HL-60 (cell line): ENCODE measurements around the gene ZNF382.
"Not testable (repeated sequence)": the region's sequence is repeated elsewhere in the genome, so short reads cannot be mapped to it uniquely, and the experiment has no call there.

Experiments
- DNase-seq, 2 experiments: peaks; one replicate each; pipeline ENCODE4 v3.0.0-alpha.2; 2010 to 2020; ENCODE audit warnings: low read depth in 1 of 2, low spot score in 1 of 2
- H3K27ac ChIP-seq: fragments of 250-450 bp; sonication (Bioruptor Pico); replicated peaks from 2 replicates; pipeline ENCODE4 v1.5.1; 2020; ENCODE audit warnings: mild to moderate bottlenecking, moderate library complexity
- H3K27me3 ChIP-seq: fragments of 250-450 bp; sonication (Bioruptor Pico); 2 replicates; pipeline ENCODE4 v1.5.1; 2021; ENCODE audit warnings: mild to moderate bottlenecking, moderate library complexity; ENCODE audit not compliant: insufficient read depth, poor library complexity, severe bottlenecking
- H3K4me3 ChIP-seq: replicated peaks from 2 replicates; pipeline ENCODE4 v1.5.1; 2011; ENCODE audit warnings: mild to moderate bottlenecking, control low read depth, low read length; ENCODE audit not compliant: insufficient read depth
- GABPA ChIP-seq: IDR thresholded peaks from 2 replicates; pipeline ENCODE4 v1.6.1; 2012; ENCODE audit warnings: low read depth
- POLR2AphosphoS5 ChIP-seq: IDR thresholded peaks from 2 replicates; pipeline ENCODE4 v1.6.1; 2012; ENCODE audit warnings: low read depth
- SPI1 ChIP-seq: IDR thresholded peaks from 2 replicates; pipeline ENCODE4 v1.6.1; 2012; ENCODE audit warnings: low read depth, mild to moderate bottlenecking, borderline replicate concordance
- TF ChIP-seq, protein P1 (sequence below): IDR thresholded peaks from 2 replicates; pipeline ENCODE4 v1.6.1; 2012; ENCODE audit warnings: low read depth; ENCODE audit not compliant: insufficient replicate concordance
- TF ChIP-seq, protein P2 (sequence below): IDR thresholded peaks from one replicate; pipeline ENCODE4 v1.5.1; 2011; ENCODE audit warnings: low read length, control low read depth, inconsistent platforms; ENCODE audit not compliant: insufficient read depth

The ZNF382 gene

DNA sequence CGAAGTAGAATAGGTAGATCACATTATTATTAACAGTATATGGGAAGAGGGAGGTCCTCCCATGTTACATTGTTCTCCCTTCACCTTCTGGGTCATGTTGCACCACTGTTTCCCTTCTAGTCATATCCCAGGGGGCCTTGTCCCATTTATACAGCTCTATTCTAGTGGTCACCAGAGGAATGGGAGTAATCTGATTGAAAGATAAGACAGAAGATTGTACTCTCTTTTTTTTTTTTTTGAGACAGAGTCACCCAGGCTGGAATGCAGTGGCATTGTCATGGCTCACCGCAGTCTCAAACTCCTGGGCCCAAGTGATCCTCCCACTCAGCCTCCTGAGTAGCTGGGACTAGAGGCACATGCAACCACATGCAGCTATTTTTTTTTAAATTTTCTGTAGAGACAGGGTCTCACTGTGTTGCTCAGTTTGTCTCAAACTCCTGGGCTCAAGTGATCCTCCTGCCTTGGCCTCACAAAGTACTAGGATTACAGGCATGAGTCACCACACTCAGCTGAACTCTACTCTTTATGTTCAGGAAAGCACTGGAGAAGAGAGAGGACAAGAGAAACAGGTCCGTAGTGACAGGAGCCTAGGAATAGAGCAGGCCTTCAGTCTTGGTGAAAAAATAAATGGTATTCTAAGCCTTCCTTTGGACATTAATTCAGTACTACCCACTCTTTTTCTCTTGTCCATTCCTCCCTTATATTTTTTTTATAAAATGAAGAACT, 27.7 kb upstream of the ZNF382 start:
- no peaks in the 10 kb centered on the region for H3K27me3 ChIP-seq
- TF ChIP-seq, protein P1, sequence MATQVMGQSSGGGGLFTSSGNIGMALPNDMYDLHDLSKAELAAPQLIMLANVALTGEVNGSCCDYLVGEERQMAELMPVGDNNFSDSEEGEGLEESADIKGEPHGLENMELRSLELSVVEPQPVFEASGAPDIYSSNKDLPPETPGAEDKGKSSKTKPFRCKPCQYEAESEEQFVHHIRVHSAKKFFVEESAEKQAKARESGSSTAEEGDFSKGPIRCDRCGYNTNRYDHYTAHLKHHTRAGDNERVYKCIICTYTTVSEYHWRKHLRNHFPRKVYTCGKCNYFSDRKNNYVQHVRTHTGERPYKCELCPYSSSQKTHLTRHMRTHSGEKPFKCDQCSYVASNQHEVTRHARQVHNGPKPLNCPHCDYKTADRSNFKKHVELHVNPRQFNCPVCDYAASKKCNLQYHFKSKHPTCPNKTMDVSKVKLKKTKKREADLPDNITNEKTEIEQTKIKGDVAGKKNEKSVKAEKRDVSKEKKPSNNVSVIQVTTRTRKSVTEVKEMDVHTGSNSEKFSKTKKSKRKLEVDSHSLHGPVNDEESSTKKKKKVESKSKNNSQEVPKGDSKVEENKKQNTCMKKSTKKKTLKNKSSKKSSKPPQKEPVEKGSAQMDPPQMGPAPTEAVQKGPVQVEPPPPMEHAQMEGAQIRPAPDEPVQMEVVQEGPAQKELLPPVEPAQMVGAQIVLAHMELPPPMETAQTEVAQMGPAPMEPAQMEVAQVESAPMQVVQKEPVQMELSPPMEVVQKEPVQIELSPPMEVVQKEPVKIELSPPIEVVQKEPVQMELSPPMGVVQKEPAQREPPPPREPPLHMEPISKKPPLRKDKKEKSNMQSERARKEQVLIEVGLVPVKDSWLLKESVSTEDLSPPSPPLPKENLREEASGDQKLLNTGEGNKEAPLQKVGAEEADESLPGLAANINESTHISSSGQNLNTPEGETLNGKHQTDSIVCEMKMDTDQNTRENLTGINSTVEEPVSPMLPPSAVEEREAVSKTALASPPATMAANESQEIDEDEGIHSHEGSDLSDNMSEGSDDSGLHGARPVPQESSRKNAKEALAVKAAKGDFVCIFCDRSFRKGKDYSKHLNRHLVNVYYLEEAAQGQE: no peak
- TF ChIP-seq GABPA (no peak), SPI1 (no peak), POLR2AphosphoS5 (no peak)
- TF ChIP-seq, protein P2, sequence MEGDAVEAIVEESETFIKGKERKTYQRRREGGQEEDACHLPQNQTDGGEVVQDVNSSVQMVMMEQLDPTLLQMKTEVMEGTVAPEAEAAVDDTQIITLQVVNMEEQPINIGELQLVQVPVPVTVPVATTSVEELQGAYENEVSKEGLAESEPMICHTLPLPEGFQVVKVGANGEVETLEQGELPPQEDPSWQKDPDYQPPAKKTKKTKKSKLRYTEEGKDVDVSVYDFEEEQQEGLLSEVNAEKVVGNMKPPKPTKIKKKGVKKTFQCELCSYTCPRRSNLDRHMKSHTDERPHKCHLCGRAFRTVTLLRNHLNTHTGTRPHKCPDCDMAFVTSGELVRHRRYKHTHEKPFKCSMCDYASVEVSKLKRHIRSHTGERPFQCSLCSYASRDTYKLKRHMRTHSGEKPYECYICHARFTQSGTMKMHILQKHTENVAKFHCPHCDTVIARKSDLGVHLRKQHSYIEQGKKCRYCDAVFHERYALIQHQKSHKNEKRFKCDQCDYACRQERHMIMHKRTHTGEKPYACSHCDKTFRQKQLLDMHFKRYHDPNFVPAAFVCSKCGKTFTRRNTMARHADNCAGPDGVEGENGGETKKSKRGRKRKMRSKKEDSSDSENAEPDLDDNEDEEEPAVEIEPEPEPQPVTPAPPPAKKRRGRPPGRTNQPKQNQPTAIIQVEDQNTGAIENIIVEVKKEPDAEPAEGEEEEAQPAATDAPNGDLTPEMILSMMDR: no peak
- H3K4me3 ChIP-seq: no peak overlapping the region
- H3K27ac ChIP-seq: no peak overlapping the region
- DNase-seq: no peak

DNA sequence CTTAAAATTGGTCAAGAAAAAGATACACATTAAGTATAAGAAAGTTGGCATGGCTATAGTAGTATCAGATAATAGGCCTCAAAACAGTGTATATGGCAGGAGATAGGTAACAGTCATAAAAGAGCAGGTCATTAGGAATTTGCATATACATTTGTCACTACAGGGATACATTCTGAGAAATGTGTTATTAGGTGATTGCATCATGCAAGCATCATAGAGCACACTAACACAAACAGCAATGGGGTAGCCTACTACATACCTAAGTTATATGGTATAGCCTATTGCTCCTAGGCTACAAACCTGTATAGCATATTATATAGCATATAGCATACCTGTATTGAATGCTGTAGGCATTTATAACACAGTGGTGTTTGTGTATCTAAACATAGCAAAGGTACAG, 25.9 kb upstream of the ZNF382 start:
- Histone ChIP-seq H3K27ac (no peak overlapping the region), H3K27me3 (no peaks in the 10 kb centered on the region), H3K4me3 (no peak overlapping the region)
- TF ChIP-seq, protein P1: no peak
- TF ChIP-seq POLR2AphosphoS5 (no peak), SPI1 (no peak), GABPA (no peak)
- TF ChIP-seq, protein P2: no peak
- no peak for DNase-seq

DNA sequence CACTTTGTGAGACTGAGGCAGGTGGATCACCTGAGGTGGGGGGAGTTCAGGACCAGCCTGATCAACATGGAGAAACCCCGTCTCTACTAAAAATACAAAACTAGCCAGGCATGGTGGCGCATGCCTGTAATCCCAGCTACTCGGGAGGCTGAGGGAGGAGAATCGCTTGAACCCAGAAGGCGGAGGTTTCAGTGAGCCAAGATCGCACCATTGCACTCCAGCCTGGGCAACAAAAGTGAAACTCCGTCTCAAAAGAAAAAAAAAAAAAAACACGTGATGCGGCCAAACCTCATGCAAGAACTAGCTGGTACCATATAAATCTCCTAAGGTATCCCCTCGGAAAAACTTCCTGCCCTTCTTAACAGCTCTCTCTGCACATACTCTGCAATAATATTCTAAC, 2.4 kb upstream of the ZNF382 start:
- H3K27me3 ChIP-seq, H3K27ac ChIP-seq, DNase-seq, H3K4me3 ChIP-seq: not testable (repeated sequence)

DNA sequence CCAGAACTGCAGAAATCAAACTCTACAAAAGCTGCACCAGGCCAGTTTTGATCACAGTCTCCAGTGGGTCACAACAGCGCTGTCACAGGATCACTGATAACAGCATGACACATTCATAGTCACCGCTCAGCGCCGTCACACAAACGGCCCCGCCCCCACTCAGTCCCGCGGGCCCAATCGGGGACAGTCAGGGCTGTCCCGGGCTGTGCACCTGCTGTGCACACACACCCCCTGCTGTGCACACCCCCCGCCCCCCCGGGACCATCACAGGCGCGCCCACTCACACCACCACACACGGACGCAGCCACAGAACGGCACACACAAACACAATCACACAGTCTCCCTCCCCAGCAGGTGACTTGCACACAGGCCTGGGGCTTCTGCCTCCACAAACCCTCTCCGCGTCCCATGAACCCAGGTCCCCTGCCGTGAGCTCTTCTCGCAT, 435 bp upstream of the ZNF382 start:
- no peak for TF ChIP-seq POLR2AphosphoS5
- TF ChIP-seq, protein P1: peak; percentile 3
- peak overlapping the region; percentile 76 for H3K4me3 ChIP-seq
- peak; percentile 56 to 81 for DNase-seq
- H3K27ac ChIP-seq: peak overlapping the region; percentile 90
- no peaks in the 10 kb centered on the region for H3K27me3 ChIP-seq
